Ishikawa (cell line): Measurements from ENCODE around the gene PLK4.

Experiments used
- CEBPB ChIP-seq: IDR thresholded peaks from 2 replicates; pipeline ENCODE4 v1.6.1; 2012
- CREB1 ChIP-seq: IDR thresholded peaks from 2 replicates; pipeline ENCODE4 v1.6.1; 2012; ENCODE audit warnings: low read depth
- EGR1 ChIP-seq: IDR thresholded peaks from 2 replicates; pipeline ENCODE4 v1.6.1; 2012
- EP300 ChIP-seq: IDR thresholded peaks from 2 replicates; pipeline ENCODE4 v1.6.1; 2012; ENCODE audit warnings: borderline replicate concordance
- FOXM1 ChIP-seq: IDR thresholded peaks from 2 replicates; pipeline ENCODE4 v1.6.1; 2012; ENCODE audit warnings: low read depth, borderline replicate concordance
- NFIC ChIP-seq: IDR thresholded peaks from 2 replicates; pipeline ENCODE4 v1.6.1; 2012
- RAD21 ChIP-seq: IDR thresholded peaks from 2 replicates; pipeline ENCODE4 v1.6.1; 2012; ENCODE audit warnings: low read depth
- TAF1 ChIP-seq: IDR thresholded peaks from 2 replicates; pipeline ENCODE4 v1.6.1; 2012; ENCODE audit warnings: low read depth, mild to moderate bottlenecking
- TCF12 ChIP-seq: IDR thresholded peaks from 2 replicates; pipeline ENCODE4 v1.6.1; 2012; ENCODE audit warnings: low read depth
- TEAD4 ChIP-seq: IDR thresholded peaks from 2 replicates; pipeline ENCODE4 v1.6.1; 2012
- YY1 ChIP-seq: IDR thresholded peaks from 2 replicates; pipeline ENCODE4 v1.6.1; 2012; ENCODE audit warnings: low read depth
- ZBTB7A ChIP-seq: IDR thresholded peaks from 2 replicates; pipeline ENCODE4 v1.6.1; 2012; ENCODE audit warnings: low read depth
- TF ChIP-seq, protein P1 (sequence below): IDR thresholded peaks from 2 replicates; pipeline ENCODE4 v1.6.1; 2012
- TF ChIP-seq, protein P2 (sequence below): IDR thresholded peaks from 2 replicates; pipeline ENCODE4 v1.6.1; 2012; ENCODE audit warnings: low read depth, mild to moderate bottlenecking
- TF ChIP-seq, protein P3 (sequence below): IDR thresholded peaks from 2 replicates; pipeline ENCODE4 v1.6.1; 2012

PLK4 gene

DNA sequence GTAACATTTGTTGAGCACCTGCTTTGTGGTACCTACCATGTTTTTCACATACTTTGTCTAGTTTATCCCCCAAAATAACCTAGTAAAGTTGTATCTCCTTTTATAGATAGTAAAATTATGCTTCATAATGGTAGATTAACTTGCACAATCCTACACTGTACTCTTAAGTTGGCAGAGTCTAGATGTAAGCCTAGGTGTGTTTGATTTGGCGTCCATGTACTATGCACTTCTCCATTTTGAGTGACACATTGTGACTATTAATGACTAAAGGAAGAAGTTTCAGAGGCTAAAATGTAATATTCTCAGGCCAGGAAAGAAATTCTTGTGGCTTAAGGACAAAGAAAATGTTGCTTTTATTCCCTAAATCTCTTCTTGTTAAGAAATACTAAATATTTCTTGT, 15.4 kb downstream of the PLK4 start:
- TF ChIP-seq, protein P1, sequence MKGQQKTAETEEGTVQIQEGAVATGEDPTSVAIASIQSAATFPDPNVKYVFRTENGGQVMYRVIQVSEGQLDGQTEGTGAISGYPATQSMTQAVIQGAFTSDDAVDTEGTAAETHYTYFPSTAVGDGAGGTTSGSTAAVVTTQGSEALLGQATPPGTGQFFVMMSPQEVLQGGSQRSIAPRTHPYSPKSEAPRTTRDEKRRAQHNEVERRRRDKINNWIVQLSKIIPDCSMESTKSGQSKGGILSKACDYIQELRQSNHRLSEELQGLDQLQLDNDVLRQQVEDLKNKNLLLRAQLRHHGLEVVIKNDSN: no peak
- TF ChIP-seq CREB1 (no peak), YY1 (no peak), NFIC (no peak), RAD21 (no peak), CEBPB (no peak), TAF1 (no peak), FOXM1 (no peak)

DNA sequence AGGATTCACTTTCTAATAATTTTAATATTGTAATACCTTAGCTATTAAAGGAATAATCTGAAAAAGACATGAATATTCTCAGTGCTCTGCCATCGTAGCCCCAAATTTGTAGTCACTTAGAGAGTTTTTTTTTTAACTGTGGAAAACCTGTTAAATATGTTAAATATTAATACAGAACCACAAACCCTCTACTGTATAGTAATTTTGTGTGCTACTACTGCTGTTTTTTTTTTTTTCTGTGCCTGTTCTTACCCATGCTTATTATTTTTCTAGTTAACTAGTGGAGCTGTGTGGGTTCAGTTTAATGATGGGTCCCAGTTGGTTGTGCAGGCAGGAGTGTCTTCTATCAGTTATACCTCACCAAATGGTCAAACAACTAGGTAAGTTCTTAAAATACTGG, 15.8 kb downstream of the PLK4 start:
- TF ChIP-seq TEAD4 (no peak), EGR1 (no peak), TAF1 (no peak), RAD21 (no peak), FOXM1 (no peak), ZBTB7A (no peak), NFIC (no peak), CEBPB (no peak), TCF12 (no peak), EP300 (no peak), CREB1 (no peak), YY1 (no peak)
- TF ChIP-seq, protein P2, sequence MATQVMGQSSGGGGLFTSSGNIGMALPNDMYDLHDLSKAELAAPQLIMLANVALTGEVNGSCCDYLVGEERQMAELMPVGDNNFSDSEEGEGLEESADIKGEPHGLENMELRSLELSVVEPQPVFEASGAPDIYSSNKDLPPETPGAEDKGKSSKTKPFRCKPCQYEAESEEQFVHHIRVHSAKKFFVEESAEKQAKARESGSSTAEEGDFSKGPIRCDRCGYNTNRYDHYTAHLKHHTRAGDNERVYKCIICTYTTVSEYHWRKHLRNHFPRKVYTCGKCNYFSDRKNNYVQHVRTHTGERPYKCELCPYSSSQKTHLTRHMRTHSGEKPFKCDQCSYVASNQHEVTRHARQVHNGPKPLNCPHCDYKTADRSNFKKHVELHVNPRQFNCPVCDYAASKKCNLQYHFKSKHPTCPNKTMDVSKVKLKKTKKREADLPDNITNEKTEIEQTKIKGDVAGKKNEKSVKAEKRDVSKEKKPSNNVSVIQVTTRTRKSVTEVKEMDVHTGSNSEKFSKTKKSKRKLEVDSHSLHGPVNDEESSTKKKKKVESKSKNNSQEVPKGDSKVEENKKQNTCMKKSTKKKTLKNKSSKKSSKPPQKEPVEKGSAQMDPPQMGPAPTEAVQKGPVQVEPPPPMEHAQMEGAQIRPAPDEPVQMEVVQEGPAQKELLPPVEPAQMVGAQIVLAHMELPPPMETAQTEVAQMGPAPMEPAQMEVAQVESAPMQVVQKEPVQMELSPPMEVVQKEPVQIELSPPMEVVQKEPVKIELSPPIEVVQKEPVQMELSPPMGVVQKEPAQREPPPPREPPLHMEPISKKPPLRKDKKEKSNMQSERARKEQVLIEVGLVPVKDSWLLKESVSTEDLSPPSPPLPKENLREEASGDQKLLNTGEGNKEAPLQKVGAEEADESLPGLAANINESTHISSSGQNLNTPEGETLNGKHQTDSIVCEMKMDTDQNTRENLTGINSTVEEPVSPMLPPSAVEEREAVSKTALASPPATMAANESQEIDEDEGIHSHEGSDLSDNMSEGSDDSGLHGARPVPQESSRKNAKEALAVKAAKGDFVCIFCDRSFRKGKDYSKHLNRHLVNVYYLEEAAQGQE: no peak
- TF ChIP-seq, protein P1: no peak
- TF ChIP-seq, protein P3, sequence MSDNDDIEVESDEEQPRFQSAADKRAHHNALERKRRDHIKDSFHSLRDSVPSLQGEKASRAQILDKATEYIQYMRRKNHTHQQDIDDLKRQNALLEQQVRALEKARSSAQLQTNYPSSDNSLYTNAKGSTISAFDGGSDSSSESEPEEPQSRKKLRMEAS: no peak

DNA sequence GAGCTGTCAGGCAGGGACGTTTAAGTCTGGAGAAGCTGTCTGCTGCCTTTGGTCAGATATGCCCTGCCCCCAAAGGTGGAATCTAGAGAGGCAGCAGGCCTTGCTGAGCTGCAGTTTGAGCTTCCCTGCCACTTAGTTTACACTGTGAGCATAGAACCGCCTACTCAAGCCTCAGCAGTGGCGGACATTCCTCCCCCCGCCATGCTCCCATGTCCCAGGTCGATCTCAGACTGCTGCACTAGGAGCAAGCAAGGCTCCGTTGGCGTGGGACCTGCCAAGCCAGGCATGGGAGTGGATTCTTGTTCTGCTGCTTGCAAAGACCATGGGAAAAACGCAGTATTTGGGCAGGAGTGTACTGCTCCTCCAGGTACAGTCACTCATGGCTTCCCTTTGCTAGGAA, 24.3 kb downstream of the PLK4 start:
- TF ChIP-seq TCF12 (no peak), CEBPB (no peak), EP300 (no peak), FOXM1 (no peak), TEAD4 (no peak), YY1 (no peak), CREB1 (no peak), EGR1 (no peak), TAF1 (no peak), NFIC (no peak), ZBTB7A (no peak)
- TF ChIP-seq, protein P1: no peak
- TF ChIP-seq, protein P2: no peak
- TF ChIP-seq, protein P3: no peak

DNA sequence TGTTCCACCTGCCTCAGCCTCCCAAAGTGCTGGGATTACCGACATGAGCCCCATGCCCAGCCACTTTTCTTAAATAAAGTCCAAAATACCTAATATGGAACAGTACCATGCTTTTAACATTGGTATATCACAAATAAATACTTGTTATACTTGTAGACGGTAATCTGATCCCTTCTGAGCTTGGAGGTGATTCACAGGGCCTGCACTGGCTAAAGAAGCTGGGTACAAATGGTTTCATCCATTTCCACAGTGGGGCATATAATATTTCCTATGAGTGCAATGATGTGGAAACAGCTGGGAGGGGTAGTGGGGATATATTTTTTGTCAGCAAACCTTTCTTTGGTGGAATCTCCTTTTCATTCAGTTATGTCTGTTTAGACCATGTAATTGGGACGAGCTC, 35.8 kb downstream of the PLK4 start:
- TF ChIP-seq CREB1: no peak
- TF ChIP-seq EP300: no peak
- no peak for TF ChIP-seq CEBPB
- TF ChIP-seq, protein P2: no peak
- no peak for TF ChIP-seq EGR1
- TF ChIP-seq TAF1: no peak
- TF ChIP-seq TCF12: no peak
- TF ChIP-seq RAD21: no peak
- TF ChIP-seq, protein P1: no peak
- TF ChIP-seq FOXM1: no peak
- no peak for TF ChIP-seq NFIC
- TF ChIP-seq, protein P3: no peak
- no peak for TF ChIP-seq TEAD4
- TF ChIP-seq ZBTB7A: no peak
- TF ChIP-seq YY1: no peak
